ENCODE measurements around the gene LSM6.
A peak's percentile ranks its signal among the peaks of the same experiment; 100 is the strongest.

LSM6 gene

DNA sequence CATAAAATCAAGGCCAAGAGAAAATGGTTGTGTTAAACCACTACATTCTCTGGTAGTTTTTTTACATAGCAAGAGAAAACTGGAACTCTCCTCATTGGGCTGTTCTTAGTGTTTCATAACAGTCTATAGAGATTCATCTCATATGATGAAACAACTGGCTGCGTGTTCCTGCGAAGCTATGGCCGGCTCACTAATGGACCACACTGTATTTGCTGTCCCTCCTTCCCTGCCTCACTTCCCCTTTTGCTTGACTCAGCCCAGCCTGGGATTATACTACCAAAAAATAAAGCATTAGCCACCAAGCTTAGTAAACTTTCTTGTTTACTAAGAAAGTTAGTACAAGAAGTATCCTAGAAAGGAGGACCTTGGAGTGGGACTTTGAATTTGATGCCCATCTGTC is 31.6 kb upstream of the LSM6 start:
- Mint-ChIP-seq H3K4me3 (no peak overlapping the region), H3K9me3 (no peaks in the 10 kb centered on the region), H3K4me1 (no peaks in the 10 kb centered on the region), H3K36me3 (ENCODE audit: low read depth) (no peaks in the 10 kb centered on the region), H3K27me3 (ENCODE audit: low read depth) (no peaks in the 10 kb centered on the region), H3K27ac (no peak overlapping the region)
- TF ChIP-seq, protein P1, sequence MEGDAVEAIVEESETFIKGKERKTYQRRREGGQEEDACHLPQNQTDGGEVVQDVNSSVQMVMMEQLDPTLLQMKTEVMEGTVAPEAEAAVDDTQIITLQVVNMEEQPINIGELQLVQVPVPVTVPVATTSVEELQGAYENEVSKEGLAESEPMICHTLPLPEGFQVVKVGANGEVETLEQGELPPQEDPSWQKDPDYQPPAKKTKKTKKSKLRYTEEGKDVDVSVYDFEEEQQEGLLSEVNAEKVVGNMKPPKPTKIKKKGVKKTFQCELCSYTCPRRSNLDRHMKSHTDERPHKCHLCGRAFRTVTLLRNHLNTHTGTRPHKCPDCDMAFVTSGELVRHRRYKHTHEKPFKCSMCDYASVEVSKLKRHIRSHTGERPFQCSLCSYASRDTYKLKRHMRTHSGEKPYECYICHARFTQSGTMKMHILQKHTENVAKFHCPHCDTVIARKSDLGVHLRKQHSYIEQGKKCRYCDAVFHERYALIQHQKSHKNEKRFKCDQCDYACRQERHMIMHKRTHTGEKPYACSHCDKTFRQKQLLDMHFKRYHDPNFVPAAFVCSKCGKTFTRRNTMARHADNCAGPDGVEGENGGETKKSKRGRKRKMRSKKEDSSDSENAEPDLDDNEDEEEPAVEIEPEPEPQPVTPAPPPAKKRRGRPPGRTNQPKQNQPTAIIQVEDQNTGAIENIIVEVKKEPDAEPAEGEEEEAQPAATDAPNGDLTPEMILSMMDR (IDR thresholded peaks at IDR 0.05; ENCODE audit: unreplicated experiment in 3 of 3): no peak

DNA sequence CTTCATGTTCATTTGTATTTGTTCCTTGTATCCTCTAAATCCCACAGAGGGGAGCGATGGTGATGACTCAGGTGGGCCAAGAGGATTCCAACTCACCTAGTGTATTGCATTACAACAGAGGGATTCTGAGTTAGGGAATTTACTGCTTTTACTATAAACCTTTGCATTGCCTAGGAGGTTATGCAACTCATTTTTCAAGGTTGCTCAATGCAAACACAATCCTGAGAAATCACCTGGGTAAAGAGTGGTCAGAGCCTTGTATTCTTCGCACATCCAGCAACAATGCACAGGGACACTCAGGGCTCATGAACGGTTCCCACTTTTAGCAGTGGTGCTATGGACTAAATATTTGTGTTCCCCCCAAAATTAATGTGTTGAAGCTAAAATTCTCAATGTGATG is 28.6 kb upstream of the LSM6 start:
- TF ChIP-seq, protein P1 (IDR thresholded peaks at IDR 0.05; ENCODE audit: unreplicated experiment in 3 of 3): no peak
- H3K27me3 Mint-ChIP-seq (ENCODE audit: low read depth): no peaks in the 10 kb centered on the region
- no peak overlapping the region for H3K27ac Mint-ChIP-seq

DNA sequence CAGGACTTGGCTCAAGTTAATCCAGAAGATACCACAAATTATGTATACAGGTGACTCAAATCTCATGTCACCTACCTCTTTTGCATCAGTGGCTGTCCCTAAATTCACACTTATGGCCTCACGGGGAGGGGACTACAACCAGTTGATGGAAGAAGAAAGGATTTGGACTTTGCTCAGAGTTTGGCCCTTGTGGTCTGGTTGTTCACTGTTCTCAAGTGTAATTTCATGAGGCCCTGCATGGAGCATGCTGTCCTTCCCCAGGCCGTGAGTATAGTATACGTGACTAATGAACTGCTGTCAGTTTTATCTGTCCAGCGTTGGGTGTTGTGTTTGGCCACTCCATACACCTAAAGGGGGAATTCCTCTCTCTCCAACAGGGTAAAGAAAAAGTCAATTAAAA is 27.5 kb upstream of the LSM6 start:
- TF ChIP-seq, protein P1 (IDR thresholded peaks at IDR 0.05; ENCODE audit: unreplicated experiment in 3 of 3): no peak
- Mint-ChIP-seq H3K27me3 (ENCODE audit: low read depth) (no peaks in the 10 kb centered on the region), H3K27ac (no peak overlapping the region), H3K4me1 (no peaks in the 10 kb centered on the region), H3K36me3 (ENCODE audit: low read depth) (no peaks in the 10 kb centered on the region), H3K9me3 (no peaks in the 10 kb centered on the region), H3K4me3 (no peak overlapping the region)

More for the DNA sequence above, 28.6 kb upstream of the LSM6 start:
- no peaks in the 10 kb centered on the region for H3K9me3 Mint-ChIP-seq
- no peaks in the 10 kb centered on the region for H3K36me3 Mint-ChIP-seq (ENCODE audit: low read depth)
- no peak overlapping the region for H3K4me3 Mint-ChIP-seq
- no peaks in the 10 kb centered on the region for H3K4me1 Mint-ChIP-seq

DNA sequence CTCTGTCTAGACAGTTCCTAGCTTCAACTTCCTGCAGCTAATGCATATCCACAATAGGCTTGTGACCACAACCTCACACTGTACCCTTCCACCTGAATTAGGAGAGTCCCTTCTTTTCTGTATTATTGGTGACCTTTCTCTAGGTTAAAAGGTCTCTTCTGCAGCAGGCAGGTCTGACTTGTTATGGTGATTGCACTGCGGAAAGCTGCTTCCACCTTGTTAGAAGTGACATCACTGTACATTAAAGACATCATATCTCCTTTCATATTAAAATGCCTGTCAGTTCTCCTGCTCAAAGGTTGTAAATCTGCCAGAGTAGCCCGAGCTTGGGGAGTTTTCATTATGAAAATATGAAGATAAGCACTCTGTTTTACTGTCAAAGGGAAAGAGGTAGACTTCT is 21.5 kb upstream of the LSM6 start:
- Mint-ChIP-seq H3K36me3 (ENCODE audit: low read depth) (no peaks in the 10 kb centered on the region), H3K27ac (peak overlapping the region in 1 of 3 experiments; percentile 41), H3K4me3 (no peak overlapping the region), H3K27me3 (ENCODE audit: low read depth) (peaks cover 5% of the 10 kb centered on the region), H3K4me1 (no peaks in the 10 kb centered on the region), H3K9me3 (peaks cover 6% of the 10 kb centered on the region)
- TF ChIP-seq, protein P1 (IDR thresholded peaks at IDR 0.05; ENCODE audit: unreplicated experiment in 3 of 3): no peak

DNA sequence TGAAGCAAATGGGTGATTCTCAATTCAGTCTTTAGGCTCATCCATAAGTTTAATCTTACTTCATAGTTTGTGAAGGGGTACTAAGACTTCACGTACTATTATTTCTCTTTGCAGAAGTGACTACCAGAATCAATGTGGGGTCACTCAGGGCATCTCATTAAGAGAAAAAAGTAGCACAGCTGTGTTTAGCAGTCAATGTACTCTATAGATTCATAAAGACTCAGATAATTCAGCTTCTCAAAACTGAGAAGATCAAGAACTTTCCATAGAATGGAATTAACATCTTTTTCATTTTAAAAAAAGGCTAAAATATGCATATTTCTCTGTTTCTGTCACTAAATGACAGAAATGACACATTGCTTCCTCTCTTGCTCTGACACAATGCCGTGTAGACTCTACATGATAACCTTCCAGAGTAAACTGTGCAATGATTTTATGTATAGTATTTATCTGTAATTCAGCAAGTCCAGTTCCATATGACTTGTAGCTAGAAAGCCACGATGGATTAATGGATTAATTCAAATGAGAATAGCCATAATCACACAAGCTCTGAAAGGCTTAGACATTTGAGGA is 20.3 kb upstream of the LSM6 start:
- Mint-ChIP-seq H3K36me3 (ENCODE audit: low read depth) (no peaks in the 10 kb centered on the region), H3K27me3 (ENCODE audit: low read depth) (peaks cover 5% of the 10 kb centered on the region), H3K9me3 (peaks cover 6% of the 10 kb centered on the region), H3K4me3 (no peak overlapping the region), H3K27ac (no peak overlapping the region), H3K4me1 (no peaks in the 10 kb centered on the region)
- TF ChIP-seq, protein P1 (IDR thresholded peaks at IDR 0.05; ENCODE audit: unreplicated experiment in 3 of 3): no peak

DNA sequence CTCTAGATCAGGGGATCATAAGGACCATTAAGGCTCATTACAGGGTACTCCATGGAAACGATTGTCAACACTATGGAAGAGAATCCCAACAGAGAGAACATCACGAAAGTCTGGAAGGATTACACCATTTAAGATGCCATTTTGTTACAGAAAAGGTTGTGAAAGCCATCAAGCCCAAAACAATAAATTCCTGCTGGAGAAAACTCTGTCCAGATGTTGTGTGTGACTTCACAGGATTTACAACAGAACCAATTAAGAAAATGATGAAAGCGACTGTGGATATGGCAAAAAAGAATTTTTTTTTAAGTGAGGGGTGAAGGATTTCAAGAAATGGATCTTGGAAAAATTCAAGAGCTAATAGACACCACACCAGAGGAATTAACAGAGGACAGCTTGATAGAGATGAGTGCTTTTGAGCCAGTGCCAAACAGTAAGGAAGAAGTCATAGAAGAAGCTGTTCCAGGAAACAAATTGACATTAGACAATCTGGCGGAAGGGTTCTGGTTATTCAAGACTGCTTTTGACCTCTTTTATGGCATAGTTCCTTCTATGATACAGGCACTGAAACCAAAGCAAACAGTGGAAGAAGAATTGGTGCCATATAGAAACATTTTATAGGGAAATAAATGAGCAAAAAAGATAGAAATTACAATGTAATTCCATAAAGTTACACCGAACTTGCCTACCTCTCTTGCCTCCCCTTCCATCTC is 17.3 kb upstream of the LSM6 start:
- peaks cover 14% of the 10 kb centered on the region for H3K9me3 Mint-ChIP-seq
- H3K27ac Mint-ChIP-seq: no peak overlapping the region
- TF ChIP-seq, protein P1 (IDR thresholded peaks at IDR 0.05; ENCODE audit: unreplicated experiment in 3 of 3): no peak
- H3K36me3 Mint-ChIP-seq (ENCODE audit: low read depth): no peaks in the 10 kb centered on the region
- no peak overlapping the region for H3K4me3 Mint-ChIP-seq
- peaks cover 5% of the 10 kb centered on the region for H3K27me3 Mint-ChIP-seq (ENCODE audit: low read depth)
- no peaks in the 10 kb centered on the region for H3K4me1 Mint-ChIP-seq

Measured in nephron (organoid).